HL-60 (cell line): Measurements from ENCODE around the gene FGD5.

ENCODE experiments used
- DNase-seq, 2 experiments: peaks; one replicate each; pipeline ENCODE4 v3.0.0-alpha.2; 2010 to 2020; ENCODE audit warnings: low read depth in 1 of 2, low spot score in 1 of 2
- H3K27ac ChIP-seq: fragments of 250-450 bp; sonication (Bioruptor Pico); replicated peaks from 2 replicates; pipeline ENCODE4 v1.5.1; 2020; ENCODE audit warnings: mild to moderate bottlenecking, moderate library complexity
- H3K27me3 ChIP-seq: fragments of 250-450 bp; sonication (Bioruptor Pico); 2 replicates; pipeline ENCODE4 v1.5.1; 2021; ENCODE audit warnings: mild to moderate bottlenecking, moderate library complexity; ENCODE audit not compliant: insufficient read depth, poor library complexity, severe bottlenecking
- H3K4me3 ChIP-seq: replicated peaks from 2 replicates; pipeline ENCODE4 v1.5.1; 2011; ENCODE audit warnings: mild to moderate bottlenecking, control low read depth, low read length; ENCODE audit not compliant: insufficient read depth
- GABPA ChIP-seq: IDR thresholded peaks from 2 replicates; pipeline ENCODE4 v1.6.1; 2012; ENCODE audit warnings: low read depth
- POLR2AphosphoS5 ChIP-seq: IDR thresholded peaks from 2 replicates; pipeline ENCODE4 v1.6.1; 2012; ENCODE audit warnings: low read depth
- REST ChIP-seq: IDR thresholded peaks from 2 replicates; pipeline ENCODE4 v1.6.1; 2012; ENCODE audit warnings: low read depth; ENCODE audit not compliant: insufficient replicate concordance
- SPI1 ChIP-seq: IDR thresholded peaks from 2 replicates; pipeline ENCODE4 v1.6.1; 2012; ENCODE audit warnings: low read depth, mild to moderate bottlenecking, borderline replicate concordance
- TF ChIP-seq, protein P1 (sequence below): IDR thresholded peaks from one replicate; pipeline ENCODE4 v1.5.1; 2011; ENCODE audit warnings: low read length, control low read depth, inconsistent platforms; ENCODE audit not compliant: insufficient read depth

Gene FGD5

DNA sequence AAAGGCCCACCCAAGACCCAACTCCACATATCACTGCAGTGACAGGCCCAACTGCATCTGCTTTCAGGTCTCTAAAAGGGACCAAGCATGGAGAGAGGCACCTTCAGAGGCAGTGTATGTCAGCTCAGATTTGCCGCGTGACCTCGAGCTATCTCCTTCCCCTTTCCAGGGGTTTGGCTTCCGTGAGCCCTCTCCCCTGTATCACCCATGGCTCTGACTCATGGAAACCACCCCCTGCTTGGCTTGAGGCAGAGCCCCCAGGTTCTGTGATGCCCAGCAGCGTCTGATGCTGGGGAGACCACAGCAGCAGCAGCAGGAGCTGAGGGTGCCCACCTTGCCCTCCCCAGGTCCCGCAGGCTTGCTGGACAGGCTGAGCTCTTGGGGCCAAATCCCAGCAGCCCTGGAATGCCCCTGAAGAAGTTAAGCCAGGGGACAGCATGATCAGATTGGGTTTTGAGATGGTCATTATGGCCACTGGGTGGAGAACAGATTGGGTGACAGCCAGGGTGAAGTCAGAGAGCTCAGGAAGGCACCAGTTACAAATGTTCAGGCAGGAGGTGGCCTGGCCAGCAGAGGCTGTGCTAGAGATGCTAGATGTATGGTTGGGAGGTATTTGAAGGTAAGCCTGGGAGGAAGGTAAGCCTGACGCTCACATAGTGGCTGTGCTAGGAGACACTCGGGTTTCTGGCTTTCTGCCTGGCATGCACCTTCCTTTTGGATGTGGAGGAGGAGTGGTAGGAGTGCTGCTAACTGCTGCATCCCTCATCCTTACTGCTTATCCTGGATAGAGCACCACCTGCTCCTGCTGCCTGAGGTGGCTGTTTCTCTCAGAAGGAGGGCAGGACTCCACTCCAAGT, 42.9 kb downstream of the FGD5 start:
- TF ChIP-seq POLR2AphosphoS5 (no peak), REST (no peak), SPI1 (no peak), GABPA (no peak)
- TF ChIP-seq, protein P1, sequence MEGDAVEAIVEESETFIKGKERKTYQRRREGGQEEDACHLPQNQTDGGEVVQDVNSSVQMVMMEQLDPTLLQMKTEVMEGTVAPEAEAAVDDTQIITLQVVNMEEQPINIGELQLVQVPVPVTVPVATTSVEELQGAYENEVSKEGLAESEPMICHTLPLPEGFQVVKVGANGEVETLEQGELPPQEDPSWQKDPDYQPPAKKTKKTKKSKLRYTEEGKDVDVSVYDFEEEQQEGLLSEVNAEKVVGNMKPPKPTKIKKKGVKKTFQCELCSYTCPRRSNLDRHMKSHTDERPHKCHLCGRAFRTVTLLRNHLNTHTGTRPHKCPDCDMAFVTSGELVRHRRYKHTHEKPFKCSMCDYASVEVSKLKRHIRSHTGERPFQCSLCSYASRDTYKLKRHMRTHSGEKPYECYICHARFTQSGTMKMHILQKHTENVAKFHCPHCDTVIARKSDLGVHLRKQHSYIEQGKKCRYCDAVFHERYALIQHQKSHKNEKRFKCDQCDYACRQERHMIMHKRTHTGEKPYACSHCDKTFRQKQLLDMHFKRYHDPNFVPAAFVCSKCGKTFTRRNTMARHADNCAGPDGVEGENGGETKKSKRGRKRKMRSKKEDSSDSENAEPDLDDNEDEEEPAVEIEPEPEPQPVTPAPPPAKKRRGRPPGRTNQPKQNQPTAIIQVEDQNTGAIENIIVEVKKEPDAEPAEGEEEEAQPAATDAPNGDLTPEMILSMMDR = no peak
- Histone ChIP-seq H3K27me3 (peaks cover 7% of the 10 kb centered on the region), H3K27ac (no peak overlapping the region), H3K4me3 (no peak overlapping the region)
- no peak for DNase-seq

DNA sequence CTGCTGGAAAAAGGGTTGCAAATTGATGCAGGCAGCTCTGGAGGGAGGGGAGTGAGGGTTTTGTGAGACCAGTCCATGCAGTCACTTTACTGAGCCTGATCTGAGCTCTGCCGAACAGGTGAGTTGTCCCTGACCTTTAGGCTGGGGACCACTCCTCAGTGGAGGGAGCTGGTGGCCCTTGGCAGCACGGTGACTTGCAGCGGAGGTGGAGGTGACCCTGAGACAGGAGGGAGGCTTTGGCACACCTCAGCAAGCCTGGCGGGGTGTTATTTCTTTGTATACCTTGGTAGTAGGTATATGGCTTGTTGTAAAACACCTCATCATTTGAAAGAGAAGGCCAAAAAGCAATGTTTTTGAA, 43.5 kb downstream of the FGD5 start:
- TF ChIP-seq GABPA = no peak
- TF ChIP-seq POLR2AphosphoS5 = no peak
- TF ChIP-seq SPI1 = no peak
- TF ChIP-seq, protein P1 = no peak
- TF ChIP-seq REST = no peak
- no peak overlapping the region for H3K4me3 ChIP-seq
- no peak for DNase-seq
- H3K27me3 ChIP-seq = peaks cover 7% of the 10 kb centered on the region
- H3K27ac ChIP-seq = no peak overlapping the region

DNA sequence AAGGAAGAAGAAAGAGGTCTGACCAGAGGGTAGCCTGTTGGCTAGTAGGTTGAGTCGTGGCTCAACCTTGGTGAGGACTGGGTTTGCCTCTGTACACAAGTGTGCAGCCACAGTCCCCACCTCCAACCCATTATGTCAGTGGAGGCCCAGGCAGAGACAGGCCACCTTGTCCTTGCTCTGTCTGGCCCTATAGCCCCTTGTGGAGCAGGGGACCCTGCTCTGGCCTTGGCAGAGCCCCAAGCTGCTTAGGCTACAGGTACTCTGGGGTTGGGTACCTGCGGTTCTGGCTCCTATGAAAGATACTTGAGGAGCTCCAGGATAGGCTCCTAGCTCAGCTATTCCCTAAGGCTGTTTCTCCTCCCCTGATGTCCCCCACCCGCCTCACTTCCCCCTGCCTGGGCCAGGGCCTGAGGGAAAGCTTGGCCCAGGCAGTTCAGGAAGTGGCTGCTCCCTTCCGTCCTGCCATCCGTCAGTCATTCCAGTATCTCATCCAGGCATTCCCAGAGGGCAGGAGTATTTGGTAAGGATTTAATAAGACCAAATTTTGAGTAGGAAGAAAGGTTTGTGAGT, 44.0 kb downstream of the FGD5 start:
- H3K4me3 ChIP-seq = no peak overlapping the region
- DNase-seq = no peak
- TF ChIP-seq, protein P1 = no peak
- TF ChIP-seq GABPA = no peak
- peaks cover 7% of the 10 kb centered on the region for H3K27me3 ChIP-seq
- H3K27ac ChIP-seq = no peak overlapping the region
